Measurements from ENCODE around the gene OXER1. TPM values are rescaled to one million over a fixed set of nuclear protein-coding genes. Genes with fewer than 3 reads are reported as not detected.

The OXER1 gene
- total and polyA plus RNA-seq, 2 of the 13 experiments (the other 11 are each of a cell fraction or from before 2014, with no cell fraction given), result 8.0 to 9.0 TPM

- no TSS peak for BruUV-seq (replicated peaks)
- TF ChIP-seq TEAD3 (CRISPR knock-in tag; optimal IDR thresholded peaks at IDR 0.05; ENCODE audit: borderline replicate concordance) (peak; percentile 23), ZMYM4 (CRISPR knock-in tag; IDR thresholded peaks at IDR 0.05) (0 out of 2 replicates have a peak, but pooled peaks have one; percentile 13), THAP11 (CRISPR knock-in tag; IDR thresholded peaks at IDR 0.05) (0 out of 2 replicates have a peak, but pooled peaks have one; percentile 20), ZFX (CRISPR knock-in tag; IDR thresholded peaks at IDR 0.05; ENCODE audit: low read depth) (0 out of 2 replicates have a peak, but pooled peaks have one; percentile 34), ZNF691 (CRISPR knock-in tag; IDR thresholded peaks at IDR 0.05; ENCODE audit: borderline replicate concordance, low read depth) (peak; percentile 88; the same call in 1 of the 2 replicates), KLF16 (CRISPR knock-in tag; IDR thresholded peaks at IDR 0.05) (peak in 1 of 2 experiments; percentile 38; a peak in 1 of 4 replicates), ZNF124 (CRISPR knock-in tag; IDR thresholded peaks at IDR 0.05) (no peak), ZNF263 (CRISPR knock-in tag; IDR thresholded peaks at IDR 0.05) (peak; percentile 65), KDM5B (CRISPR knock-in tag; IDR thresholded peaks at IDR 0.05; ENCODE audit: borderline replicate concordance) (0 out of 2 replicates have a peak, but pooled peaks have one; percentile 48), ZNF574 (CRISPR knock-in tag; IDR thresholded peaks at IDR 0.05) (peak; percentile 17; the same call in 1 of the 2 replicates), XRCC5 (optimal IDR thresholded peaks at IDR 0.05; ENCODE audit: low read length) (no peak), THRA (CRISPR knock-in tag; IDR thresholded peaks at IDR 0.05; ENCODE audit: borderline replicate concordance) (no peak), SOX13 (IDR thresholded peaks at IDR 0.05) (0 out of 2 replicates have a peak, but pooled peaks have one; percentile 12), SOX13 (CRISPR knock-in tag; conservative IDR thresholded peaks at IDR 0.05 in 1 of 2, IDR thresholded peaks at IDR 0.05 in 1 of 2) (no peak; a peak in 1 of 4 replicates), ARID4A (CRISPR knock-in tag; IDR thresholded peaks at IDR 0.05; ENCODE audit: borderline replicate concordance) (0 out of 2 replicates have a peak, but pooled peaks have one; percentile 39)
Observed at GRCh38 chr2:42787424-42787787, 23.5 kb upstream of the OXER1 start.

More at GRCh38 chr2:42787424-42787787, 23.5 kb upstream of the OXER1 start:
- H3K79me2 ChIP-seq (ENCODE audit: insufficient read depth, low read length), result peaks cover 13% of the 10 kb centered on the region
- 17% methylated on average over 3 of the region's 3 CpGs for WGBS (ENCODE audit: low lambda C conversion rate)
- H2AFZ ChIP-seq (ENCODE audit: low read length), result no peak overlapping the region
- peak overlapping the region; percentile 54 for H3K4me2 ChIP-seq (ENCODE audit: low read depth, low read length)
- CTCF ChIA-PET (ENCODE audit: low intra/inter-chr PET ratio, low total read pairs), result no interaction called here
- H3K9ac ChIP-seq (ENCODE audit: insufficient read depth, low read depth, low read length), result no peak overlapping the region
- H3K4me1 ChIP-seq (ENCODE audit: insufficient read depth, low read length), result peaks cover 85% of the 10 kb centered on the region
- intact Hi-C loops (cut with micrococcal nuclease; ENCODE audit: unreplicated experiment) (no loop called here), in situ Hi-C loops (cut with HindIII; ENCODE audit: extremely low pct_ligation_motif_present, low pct_unique_long_range_greater_than_20kb) (no loop called here)
- POLR2A ChIA-PET, result interaction anchor here (0.8 to 3.1 kb wide), 8 partner anchors 9 to 283 kb away, joined by 3 to 28 read pairs (median 7); no protein-coding TSS in a partner anchor
- H3K36me3 ChIP-seq (replicated peaks in 1 of 2; ENCODE audit: control insufficient read depth in 1 of 2, insufficient read depth in 2 of 2, low read length in 2 of 2), result peaks cover 0 to 9% of the 10 kb centered on the region in 2 experiments; a peak in 1 of 5 replicates
- H3K27ac ChIP-seq (ENCODE audit: extremely low read length, insufficient read depth, low read length), result peak overlapping the region; percentile 67
- H3K9me3 ChIP-seq (ENCODE audit: low read length), result no peaks in the 10 kb centered on the region
- H3K4me3 ChIP-seq (replicated peaks in 1 of 3; ENCODE audit: insufficient read depth in 1 of 3, low read depth in 2 of 3, low read length in 3 of 3), result peak overlapping the region in 1 of 3 experiments; percentile 26; a peak in 1 of 6 replicates
- FAIRE-seq (peak; percentile 46), ATAC-seq (peak; percentile 62), DNase-seq (ENCODE audit: low spot score) (no peak)
- no peaks in the 10 kb centered on the region for H4K20me1 ChIP-seq (ENCODE audit: insufficient read depth, low read length)
- no peaks in the 10 kb centered on the region for H3K27me3 ChIP-seq (ENCODE audit: control insufficient read depth in 1 of 2, insufficient read depth in 2 of 2, low read length in 2 of 2)
